H1 (cell line): Measurements from ENCODE around the gene PPIA. TPM values are rescaled to one million over a fixed set of nuclear protein-coding genes. Genes with fewer than 3 reads are reported as not detected.

Source experiments
- CTCF ChIA-PET: fragments of 300-600 bp; sonication (Branson Sonifier 250); formaldehyde crosslinking; loops from one replicate; lab custom pipeline; 2021; ENCODE audit not compliant: partially characterized antibody; lab: Charles Lee
- POLR2A ChIA-PET: fragments of 300-600 bp; sonication (Branson Sonifier 250); formaldehyde crosslinking; loops from one replicate; lab custom pipeline; 2021; ENCODE audit warnings: inconsistent platforms; ENCODE audit not compliant: partially characterized antibody; lab: Charles Lee
- DNase-seq, 2 experiments: peaks; one replicate each; pipeline versions ENCODE4 v3.0.0 to v3.0.0-alpha.2; 2010 to 2022; ENCODE audit warnings: low spot score in 2 of 2, low read depth in 1 of 2, mixed read lengths in 1 of 2
- FAIRE-seq: peaks from 2 replicates; lab custom pipeline; 2011; peaks lifted over from hg19 to GRCh38; lab: Jason Lieb, UNC
- H2AFZ ChIP-seq: 2 replicates; pipeline ENCODE4 v1.8.1; 2012; ENCODE audit warnings: low read length, inconsistent platforms
- H2AK5ac ChIP-seq: 2 replicates; pipeline ENCODE4 v1.6.1; 2013; ENCODE audit warnings: low read depth, low read length
- H2BK120ac ChIP-seq: replicated peaks from 2 replicates; pipeline ENCODE3; 2013; ENCODE audit warnings: low read depth, low read length, inconsistent platforms
- H2BK12ac ChIP-seq: 2 replicates; pipeline ENCODE4 v1.6.1; 2013; ENCODE audit warnings: low read depth, low read length
- H2BK15ac ChIP-seq: 2 replicates; pipeline ENCODE4 v1.6.1; 2013; ENCODE audit warnings: low read length
- H2BK20ac ChIP-seq: 2 replicates; pipeline ENCODE4 v1.6.1; 2013; ENCODE audit warnings: low read length
- H2BK5ac ChIP-seq: 2 replicates; pipeline ENCODE4 v1.6.1; 2013; ENCODE audit warnings: low read depth, low read length
- H3K14ac ChIP-seq: 2 replicates; pipeline ENCODE4 v1.6.1; 2013; ENCODE audit warnings: inconsistent platforms; ENCODE audit not compliant: insufficient read length
- H3K18ac ChIP-seq: 2 replicates; pipeline ENCODE4 v1.6.1; 2013; ENCODE audit warnings: low read length; ENCODE audit errors: extremely low read depth
- H3K23ac ChIP-seq: 2 replicates; pipeline ENCODE4 v1.6.1; 2013; ENCODE audit warnings: inconsistent platforms; ENCODE audit not compliant: insufficient read length
- H3K23me2 ChIP-seq: 2 replicates; pipeline ENCODE4 v1.6.1; 2013; ENCODE audit warnings: low read depth, low read length
- H3K27ac ChIP-seq: 2 replicates; pipeline ENCODE4 v1.6.1; 2011; ENCODE audit warnings: low read depth, low read length, inconsistent platforms
- H3K27me3 ChIP-seq, 4 experiments: replicated peaks in 1 of 4; 1 replicate in 1 of 4; 2 replicates in 3 of 4; pipeline versions ENCODE4 v1.6.1 to v1.8.1; 2011 to 2013; ENCODE audit warnings: low read length in 3 of 4, mild to moderate bottlenecking in 3 of 4, inconsistent platforms in 2 of 4, mixed read lengths in 2 of 4, moderate library complexity in 1 of 4; ENCODE audit not compliant: control insufficient read depth in 3 of 4, insufficient read depth in 3 of 4; ENCODE audit errors: extremely low read depth in 1 of 4
- H3K36me3 ChIP-seq, 4 experiments: 2 replicates each; pipeline versions ENCODE4 v1.6.1 to v1.8.1; 2011 to 2013; ENCODE audit warnings: mild to moderate bottlenecking in 4 of 4, low read length in 3 of 4, moderate library complexity in 2 of 4, control low read depth in 1 of 4, inconsistent platforms in 1 of 4; ENCODE audit not compliant: insufficient read depth in 4 of 4, control insufficient read depth in 2 of 4
- H3K4ac ChIP-seq: replicated peaks from 2 replicates; pipeline ENCODE3; 2013; ENCODE audit warnings: low read length, low read depth, mixed read lengths, inconsistent platforms; ENCODE audit not compliant: insufficient read length
- H3K4me1 ChIP-seq, 4 experiments: replicated peaks in 1 of 4; 1 replicate in 1 of 4; 2 replicates in 3 of 4; pipeline versions ENCODE4 v1.6.1 to v1.8.1; 2011 to 2013; ENCODE audit warnings: low read length in 3 of 4, inconsistent platforms in 2 of 4, mixed read lengths in 1 of 4; ENCODE audit not compliant: insufficient read depth in 4 of 4, control insufficient read depth in 3 of 4
- H3K4me2 ChIP-seq, 2 experiments: 2 replicates each; pipeline versions ENCODE4 v1.6.1 to v1.8.1; 2011 to 2013; ENCODE audit warnings: low read depth in 2 of 2, low read length in 2 of 2, control low read depth in 1 of 2, inconsistent platforms in 1 of 2, mild to moderate bottlenecking in 1 of 2; ENCODE audit not compliant: insufficient read depth in 1 of 2
- H3K4me3 ChIP-seq, 4 experiments: fragments of 200-600, 300-600 bp in 1 of 4; sonication (generic), shearing (Covaris generic), sonication (Bioruptor Twin) in 1 of 4; 2 replicates each; pipeline versions ENCODE4 v1.5.1 to v1.8.1; 2011 to 2016; ENCODE audit warnings: low read length in 4 of 4, low read depth in 3 of 4, control low read depth in 2 of 4, inconsistent platforms in 2 of 4, mild to moderate bottlenecking in 2 of 4, mixed read lengths in 1 of 4, moderate library complexity in 1 of 4; ENCODE audit not compliant: insufficient read depth in 2 of 4; ENCODE audit errors: extremely low read depth in 1 of 4
- H3K56ac ChIP-seq: replicated peaks from 2 replicates; pipeline ENCODE3; 2013; ENCODE audit warnings: low read depth, mild to moderate bottlenecking, mixed read lengths, low read length, inconsistent platforms; ENCODE audit not compliant: insufficient read length
- H3K79me1 ChIP-seq: 2 replicates; pipeline ENCODE4 v1.6.1; 2013; ENCODE audit warnings: low read depth, low read length, control low read depth
- H3K79me2 ChIP-seq, 2 experiments: 2 replicates each; pipeline versions ENCODE4 v1.6.1 to v1.8.1; 2012 to 2013; ENCODE audit warnings: low read length in 2 of 2, mild to moderate bottlenecking in 2 of 2, inconsistent platforms in 1 of 2; ENCODE audit not compliant: insufficient read depth in 2 of 2, control insufficient read depth in 1 of 2
- H3K9ac ChIP-seq, 4 experiments: replicated peaks in 1 of 4; 1 replicate in 1 of 4; 2 replicates in 3 of 4; pipeline versions ENCODE4 v1.6.1 to v1.8.1; 2011 to 2013; ENCODE audit warnings: low read depth in 3 of 4, low read length in 3 of 4, control low read depth in 2 of 4, mild to moderate bottlenecking in 2 of 4, moderate library complexity in 2 of 4, inconsistent platforms in 1 of 4; ENCODE audit errors: extremely low read depth in 1 of 4
- H3K9me3 ChIP-seq, 2 experiments: 2 replicates each; pipeline versions ENCODE4 v1.6.1 to v1.8.1; 2012 to 2013; ENCODE audit warnings: mild to moderate bottlenecking in 2 of 2, moderate library complexity in 2 of 2, control low read depth in 1 of 2, inconsistent platforms in 1 of 2, low read depth in 1 of 2, low read length in 1 of 2, mixed read lengths in 1 of 2; ENCODE audit not compliant: insufficient read depth in 2 of 2
- H4K20me1 ChIP-seq, 2 experiments: replicated peaks in 1 of 2; 2 replicates each; pipeline versions ENCODE3 to v1.8.1; 2011 to 2013; ENCODE audit warnings: inconsistent platforms in 2 of 2, low read length in 2 of 2, mild to moderate bottlenecking in 1 of 2; ENCODE audit not compliant: insufficient read depth in 2 of 2, control insufficient read depth in 1 of 2
- H4K5ac ChIP-seq: 2 replicates; pipeline ENCODE4 v1.6.1; 2013; ENCODE audit warnings: low read length, low read depth, mixed read lengths, inconsistent platforms; ENCODE audit not compliant: insufficient read length
- H4K8ac ChIP-seq: 2 replicates; pipeline ENCODE4 v1.8.0; 2013; ENCODE audit warnings: mild to moderate bottlenecking, moderate library complexity, low read length, inconsistent platforms; ENCODE audit not compliant: insufficient read depth; ENCODE audit errors: extremely low read depth
- H4K91ac ChIP-seq: replicated peaks from 2 replicates; pipeline ENCODE3; 2013; ENCODE audit warnings: low read length, mixed read lengths, inconsistent platforms; ENCODE audit not compliant: insufficient read length
- KDM1A ChIP-seq: fragments of 200-600, 300-600 bp; sonication (generic); IDR thresholded peaks from 2 replicates; pipeline ENCODE4 v1.7.1; 2016; ENCODE audit warnings: mild to moderate bottlenecking, low read length, borderline replicate concordance
- POLR2A ChIP-seq, 2 experiments: IDR thresholded peaks; 1 replicate in 1 of 2; 2 replicates in 1 of 2; pipeline ENCODE4 v1.6.1; 2011; ENCODE audit warnings: low read depth in 2 of 2, low read length in 2 of 2, mild to moderate bottlenecking in 2 of 2; ENCODE audit errors: control extremely low read depth in 1 of 2
- RAD21 ChIP-seq, 2 experiments: IDR thresholded peaks in 1 of 2; conservative IDR thresholded peaks in 1 of 2; 2 replicates each; pipeline ENCODE4 v1.6.1; 2011; ENCODE audit warnings: low read depth in 2 of 2, low read length in 2 of 2, improper control_type of control experiment in 1 of 2, inconsistent platforms in 1 of 2, mild to moderate bottlenecking in 1 of 2, moderate library complexity in 1 of 2
- SIN3A ChIP-seq, 2 experiments: IDR thresholded peaks in 1 of 2; conservative IDR thresholded peaks in 1 of 2; 2 replicates each; pipeline ENCODE4 v1.6.1; 2011 to 2012; ENCODE audit warnings: low read length in 2 of 2, improper control_type of control experiment in 1 of 2, low read depth in 1 of 2, mild to moderate bottlenecking in 1 of 2
- SP1 ChIP-seq: IDR thresholded peaks from 2 replicates; pipeline ENCODE4 v1.6.1; 2011; ENCODE audit warnings: low read depth, low read length
- TAF1 ChIP-seq: IDR thresholded peaks from 2 replicates; pipeline ENCODE4 v1.6.1; 2011; ENCODE audit warnings: mild to moderate bottlenecking, low read depth, low read length
- TAF7 ChIP-seq: optimal IDR thresholded peaks from 2 replicates; pipeline ENCODE3; 2011; ENCODE audit warnings: low read depth, mild to moderate bottlenecking, inconsistent platforms, low read length, moderate library complexity, borderline replicate concordance
- TBP ChIP-seq: IDR thresholded peaks from 2 replicates; pipeline ENCODE4 v1.6.1; 2011; ENCODE audit warnings: low read depth, low read length, improper control_type of control experiment
- WGBS, 2 experiments: shearing (Covaris generic) in 1 of 2; methylation state at CpG; one replicate each; pipeline versions ENCODE4 v1.1.6 to v1.1.7; 2013 to 2015; ENCODE audit warnings: low lambda C conversion rate in 2 of 2, mixed read lengths in 2 of 2, inconsistent platforms in 1 of 2, low coverage in 1 of 2, missing lambda C conversion rate in 1 of 2; ENCODE audit not compliant: insufficient replicate concordance in 2 of 2, insufficient coverage in 1 of 2, insufficient read length in 1 of 2; ENCODE audit errors: extremely low coverage in 1 of 2, missing lambda C conversion rate in 1 of 2; 5-methylcytosine and 5-hydroxymethylcytosine counted together
- polyA plus RNA-seq, 7 experiments: library from polyadenylated mRNA; depleted of rRNA in 3 of 7; stranded (reverse) in 5 of 7; unstranded in 2 of 7; fragments of >200 nt in 5 of 7; fragments of 200-250 nt in 2 of 7; gene quantifications; 1 replicate in 5 of 7; 2 replicates in 1 of 7; 4 replicates in 1 of 7; pipeline versions ENCODE4 v1.2.1 to v1.2.3, GENCODE V29; 2011 to 2013; ENCODE audit warnings: missing spikeins in 2 of 7, mixed read lengths in 2 of 7
- total RNA-seq: library from RNA; stranded (reverse); fragmentation: NEBNext Ultra II Directional; extraction: Animal tissue kit (Norgen Biotek cat#: 25700); gene quantifications from 2 replicates; pipeline ENCODE4 v1.2.1, GENCODE V29; 2021

The PPIA gene
- total and polyA plus RNA-seq, 2 of the 8 experiments (the other 6 are each of a cell fraction or from before 2014, with no cell fraction given) = 2,865 to 5,394 TPM

DNA sequence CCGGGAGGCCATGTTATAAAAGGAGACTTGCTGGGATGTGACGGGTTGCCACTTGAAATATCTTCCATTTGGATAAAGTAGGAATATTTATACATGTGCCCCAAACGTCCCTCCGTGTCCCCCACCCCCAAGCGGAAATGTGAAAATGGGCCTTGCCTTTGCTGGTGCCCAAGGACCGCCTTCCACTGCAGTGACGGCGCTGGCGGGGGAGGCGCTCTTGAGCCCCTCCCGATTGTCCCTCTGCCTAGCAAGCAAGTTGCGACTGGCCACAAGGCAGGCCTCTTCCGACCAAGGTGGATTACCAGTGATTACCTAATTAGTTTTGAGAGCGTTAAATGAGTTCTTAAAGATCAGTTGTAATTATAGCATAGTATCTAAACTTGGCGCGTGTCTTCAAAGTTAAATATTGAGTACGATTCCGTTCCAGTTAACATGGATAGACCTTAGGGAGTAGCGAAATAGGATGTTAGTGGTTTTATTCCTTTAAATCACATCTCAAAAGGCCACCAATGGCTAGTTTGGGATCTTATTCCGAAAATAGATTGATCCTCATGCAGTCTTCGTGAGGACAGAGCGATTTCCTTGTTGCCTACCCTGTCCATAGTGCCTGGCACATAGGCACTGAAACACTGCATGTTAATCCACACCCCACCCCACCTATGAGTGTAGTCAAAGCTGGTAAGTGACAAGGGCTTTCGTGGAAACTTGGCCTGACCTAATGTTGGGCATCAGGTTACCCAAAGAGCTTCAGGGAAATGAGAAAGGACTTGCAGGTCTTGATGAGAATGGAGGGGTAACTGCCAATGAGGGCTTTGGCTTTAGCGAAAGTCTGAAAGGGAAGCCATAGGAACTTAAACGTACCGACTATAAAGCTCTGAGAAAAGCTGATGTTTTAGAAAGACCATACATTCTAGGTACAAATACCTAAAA lies 1.1 kb downstream of the PPIA start:
- H3K4me2 ChIP-seq = peak overlapping the region; percentile 95 to 98
- peak overlapping the region; percentile 50 for H3K56ac ChIP-seq
- H2AFZ ChIP-seq = no peak overlapping the region
- no peak for FAIRE-seq
- peaks cover 5% of the 10 kb centered on the region for H3K23me2 ChIP-seq
- H3K79me2 ChIP-seq = peaks cover 19 to 41% of the 10 kb centered on the region in 2 experiments
- H3K4me3 ChIP-seq = peak overlapping the region; percentile 70 to 98 (median 90)
- H3K18ac ChIP-seq = no peak overlapping the region; the same call in 1 of the 2 replicates
- H4K91ac ChIP-seq = peak overlapping the region; percentile 95
- H2AK5ac ChIP-seq = peak overlapping the region; percentile 94; the same call in 1 of the 2 replicates
- peak; percentile 58 to 73 for DNase-seq
- H2BK15ac ChIP-seq = no peak overlapping the region
- H4K8ac ChIP-seq = peak overlapping the region; percentile 99
- H3K27me3 ChIP-seq = no peaks in the 10 kb centered on the region
- H2BK20ac ChIP-seq = no peak overlapping the region
- H3K9ac ChIP-seq = peak overlapping the region; percentile 93 to 100 (median 98)
- peaks cover 27 to 52% (median 42%) of the 10 kb centered on the region in 4 experiments for H3K36me3 ChIP-seq
- H3K4ac ChIP-seq = peak overlapping the region; percentile 76
- 6% methylated on average over 26 of the region's 26 CpGs; no CpG with 5 or more reads in 1 of the 2 experiments for WGBS, 2 experiments
- H2BK5ac ChIP-seq = peak overlapping the region; percentile 97
- H3K79me1 ChIP-seq = no peaks in the 10 kb centered on the region
- CTCF ChIA-PET = interaction anchor here (1.0 to 1.8 kb wide), 10 partner anchors 16 to 232 kb away, joined by 3 to 12 read pairs (median 5); partner anchors contain the start of gene TMED4
- H3K23ac ChIP-seq = no peak overlapping the region
- H4K20me1 ChIP-seq = peaks cover 26% of the 10 kb centered on the region in 2 experiments
- no peaks in the 10 kb centered on the region for H3K9me3 ChIP-seq
- POLR2A ChIA-PET = interaction anchor here (0.6 to 4.0 kb wide), 44 partner anchors 8 to 314 kb away, joined by 3 to 35 read pairs (median 4); partner anchors contain the start of genes H2AZ2, OGDH, TBRG4 and TMED4
- no peak overlapping the region for H2BK120ac ChIP-seq
- peak overlapping the region; percentile 89 for H4K5ac ChIP-seq
- H3K27ac ChIP-seq = peak overlapping the region; percentile 98
- H3K14ac ChIP-seq = no peak overlapping the region
- peaks cover 0 to 5% (median 0%) of the 10 kb centered on the region in 4 experiments; a peak in 3 of 7 replicates for H3K4me1 ChIP-seq
- H2BK12ac ChIP-seq = peak overlapping the region; percentile 33; the same call in 1 of the 2 replicates
- TF ChIP-seq SP1 (peak; percentile 33; the same call in 1 of the 2 replicates), RAD21 (IDR thresholded peaks at IDR 0.05 in 1 of 2, conservative IDR thresholded peaks at IDR 0.05 in 1 of 2; ENCODE audit: low read depth in 2 of 2, low read length in 2 of 2) (peak; percentile 29 to 35; a peak in 2 of 4 replicates), TBP (peak; percentile 85), TAF1 (peak; percentile 81), SIN3A (conservative IDR thresholded peaks at IDR 0.05 in 1 of 2, IDR thresholded peaks at IDR 0.05 in 1 of 2; ENCODE audit: low read depth in 1 of 2, low read length in 2 of 2) (no peak), KDM1A (no peak), TAF7 (peak; percentile 65), POLR2A (IDR thresholded peaks at IDR 0.05; ENCODE audit: control extremely low read depth in 1 of 2, low read depth in 2 of 2, low read length in 2 of 2) (peak; percentile 68 to 79)
